HepG2 (cell line): ENCODE data around the gene FAM50A. TPM values are rescaled to one million over a fixed set of nuclear protein-coding genes. Genes with fewer than 3 reads are reported as not detected.

Experiments
- IKZF4 ChIP-seq: sonication (generic); formaldehyde crosslinking; IDR thresholded peaks from 2 replicates; pipeline ENCODE4 v1.5.1; 2020; ENCODE audit warnings: borderline replicate concordance, mild to moderate bottlenecking, low read depth, missing genetic modification reagents; ENCODE audit errors: not compliant biosample characterization
- LCORL ChIP-seq, 2 experiments: fragments of 450-650 bp in 1 of 2; sonication (generic) in 1 of 2; formaldehyde crosslinking in 1 of 2; IDR thresholded peaks; 2 replicates each; pipeline versions ENCODE4 v1.5.0 to v1.6.1; 2017 to 2020; ENCODE audit warnings: antibody characterized with exemption in 1 of 2, missing genetic modification reagents in 1 of 2
- MBNL3 ChIP-seq: fragments of 250-450 bp; sonication (Bioruptor Pico); conservative IDR thresholded peaks from 2 replicates; pipeline ENCODE4 v1.8.0; 2022; ENCODE audit warnings: mild to moderate bottlenecking, inconsistent platforms
- POLR2AphosphoS2 ChIP-seq: IDR thresholded peaks from 2 replicates; pipeline ENCODE4 v1.6.1; 2011; ENCODE audit warnings: low read depth, low read length, improper control_type of control experiment
- PRPF4 ChIP-seq: fragments of 200-400 bp; formaldehyde crosslinking; IDR thresholded peaks from 2 replicates; pipeline ENCODE4 v1.6.1; 2016; ENCODE audit warnings: low read length, low read depth; ENCODE audit not compliant: poor library complexity, severe bottlenecking
- SCMH1 ChIP-seq: sonication (generic); formaldehyde crosslinking; IDR thresholded peaks from 2 replicates; pipeline ENCODE4 v1.9.0; 2021; ENCODE audit warnings: missing genetic modification reagents, mild to moderate bottlenecking, borderline replicate concordance
- SKIL ChIP-seq: sonication (generic); formaldehyde crosslinking; IDR thresholded peaks from 2 replicates; pipeline ENCODE4 v1.8.0; 2022; ENCODE audit warnings: missing genetic modification reagents, mild to moderate bottlenecking, moderate library complexity, borderline replicate concordance
- TBX2 ChIP-seq: sonication (generic); formaldehyde crosslinking; IDR thresholded peaks from 2 replicates; pipeline ENCODE4 v1.5.0; 2020; ENCODE audit warnings: missing genetic modification reagents, mild to moderate bottlenecking, borderline replicate concordance
- YY1 ChIP-seq: IDR thresholded peaks from 2 replicates; pipeline ENCODE4 v1.6.1; 2011; ENCODE audit warnings: low read length, low read depth, moderate library complexity, mild to moderate bottlenecking; ENCODE audit not compliant: insufficient read depth, insufficient replicate concordance
- polyA plus RNA-seq, 8 experiments: library from polyadenylated mRNA; depleted of rRNA in 3 of 8; stranded (reverse) in 7 of 8; unstranded in 1 of 8; fragments of >200 nt; fragmentation: Illumina TruSeq in 4 of 8; extraction: Trizol in 4 of 8; gene quantifications; 2 replicates each; pipeline versions ENCODE4 v1.2.1 to v1.2.3, GENCODE V29; 2011 to 2016; ENCODE audit warnings: low read depth in 4 of 8, missing spikeins in 1 of 8, mixed read lengths in 1 of 8; ENCODE audit not compliant: insufficient read depth in 1 of 8
- total RNA-seq, 5 experiments: library from RNA; depleted of rRNA; stranded (reverse); fragments of >200 nt; fragmentation: Illumina TruSeq; extraction: Trizol; gene quantifications; 2 replicates each; pipeline ENCODE4 v1.2.3, GENCODE V29; 2016; ENCODE audit warnings: low read depth in 1 of 5
- TF ChIP-seq, protein P1 (sequence below): sonication (generic); formaldehyde crosslinking; IDR thresholded peaks from 2 replicates; pipeline ENCODE4 v1.4.0; 2020; ENCODE audit warnings: missing genetic modification reagents
- TF ChIP-seq, protein P2 (sequence below): sonication (generic); formaldehyde crosslinking; conservative IDR thresholded peaks from 2 replicates; pipeline ENCODE4 v1.8.0; 2022; ENCODE audit warnings: mild to moderate bottlenecking, moderate library complexity, missing genetic modification reagents
- TF ChIP-seq, protein P3 (sequence below): IDR thresholded peaks from 2 replicates; pipeline ENCODE4 v1.6.1; 2012; ENCODE audit warnings: low read length, improper control_type of control experiment
- TF ChIP-seq, protein P4 (sequence below): IDR thresholded peaks from 2 replicates; pipeline ENCODE4 v1.6.1; 2016; ENCODE audit warnings: missing genetic modification reagents, missing compliant biosample characterization

FAM50A gene
- total and polyA plus RNA-seq, 2 of the 13 experiments (the other 11 are each of a cell fraction or from before 2014, with no cell fraction given) = 30.7 to 40.7 TPM

GRCh38 chrX:154460326-154460725, 16.4 kb downstream of the FAM50A start (continued):
- TF ChIP-seq, protein P1, sequence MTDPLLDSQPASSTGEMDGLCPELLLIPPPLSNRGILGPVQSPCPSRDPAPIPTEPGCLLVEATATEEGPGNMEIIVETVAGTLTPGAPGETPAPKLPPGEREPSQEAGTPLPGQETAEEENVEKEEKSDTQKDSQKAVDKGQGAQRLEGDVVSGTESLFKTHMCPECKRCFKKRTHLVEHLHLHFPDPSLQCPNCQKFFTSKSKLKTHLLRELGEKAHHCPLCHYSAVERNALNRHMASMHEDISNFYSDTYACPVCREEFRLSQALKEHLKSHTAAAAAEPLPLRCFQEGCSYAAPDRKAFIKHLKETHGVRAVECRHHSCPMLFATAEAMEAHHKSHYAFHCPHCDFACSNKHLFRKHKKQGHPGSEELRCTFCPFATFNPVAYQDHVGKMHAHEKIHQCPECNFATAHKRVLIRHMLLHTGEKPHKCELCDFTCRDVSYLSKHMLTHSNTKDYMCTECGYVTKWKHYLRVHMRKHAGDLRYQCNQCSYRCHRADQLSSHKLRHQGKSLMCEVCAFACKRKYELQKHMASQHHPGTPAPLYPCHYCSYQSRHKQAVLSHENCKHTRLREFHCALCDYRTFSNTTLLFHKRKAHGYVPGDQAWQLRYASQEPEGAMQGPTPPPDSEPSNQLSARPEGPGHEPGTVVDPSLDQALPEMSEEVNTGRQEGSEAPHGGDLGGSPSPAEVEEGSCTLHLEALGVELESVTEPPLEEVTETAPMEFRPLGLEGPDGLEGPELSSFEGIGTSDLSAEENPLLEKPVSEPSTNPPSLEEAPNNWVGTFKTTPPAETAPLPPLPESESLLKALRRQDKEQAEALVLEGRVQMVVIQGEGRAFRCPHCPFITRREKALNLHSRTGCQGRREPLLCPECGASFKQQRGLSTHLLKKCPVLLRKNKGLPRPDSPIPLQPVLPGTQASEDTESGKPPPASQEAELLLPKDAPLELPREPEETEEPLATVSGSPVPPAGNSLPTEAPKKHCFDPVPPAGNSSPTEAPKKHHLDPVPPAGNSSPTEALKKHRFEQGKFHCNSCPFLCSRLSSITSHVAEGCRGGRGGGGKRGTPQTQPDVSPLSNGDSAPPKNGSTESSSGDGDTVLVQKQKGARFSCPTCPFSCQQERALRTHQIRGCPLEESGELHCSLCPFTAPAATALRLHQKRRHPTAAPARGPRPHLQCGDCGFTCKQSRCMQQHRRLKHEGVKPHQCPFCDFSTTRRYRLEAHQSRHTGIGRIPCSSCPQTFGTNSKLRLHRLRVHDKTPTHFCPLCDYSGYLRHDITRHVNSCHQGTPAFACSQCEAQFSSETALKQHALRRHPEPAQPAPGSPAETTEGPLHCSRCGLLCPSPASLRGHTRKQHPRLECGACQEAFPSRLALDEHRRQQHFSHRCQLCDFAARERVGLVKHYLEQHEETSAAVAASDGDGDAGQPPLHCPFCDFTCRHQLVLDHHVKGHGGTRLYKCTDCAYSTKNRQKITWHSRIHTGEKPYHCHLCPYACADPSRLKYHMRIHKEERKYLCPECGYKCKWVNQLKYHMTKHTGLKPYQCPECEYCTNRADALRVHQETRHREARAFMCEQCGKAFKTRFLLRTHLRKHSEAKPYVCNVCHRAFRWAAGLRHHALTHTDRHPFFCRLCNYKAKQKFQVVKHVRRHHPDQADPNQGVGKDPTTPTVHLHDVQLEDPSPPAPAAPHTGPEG (CRISPR knock-in tag) = no peak
- no peak for TF ChIP-seq SCMH1 (CRISPR knock-in tag)
- TF ChIP-seq, protein P2, sequence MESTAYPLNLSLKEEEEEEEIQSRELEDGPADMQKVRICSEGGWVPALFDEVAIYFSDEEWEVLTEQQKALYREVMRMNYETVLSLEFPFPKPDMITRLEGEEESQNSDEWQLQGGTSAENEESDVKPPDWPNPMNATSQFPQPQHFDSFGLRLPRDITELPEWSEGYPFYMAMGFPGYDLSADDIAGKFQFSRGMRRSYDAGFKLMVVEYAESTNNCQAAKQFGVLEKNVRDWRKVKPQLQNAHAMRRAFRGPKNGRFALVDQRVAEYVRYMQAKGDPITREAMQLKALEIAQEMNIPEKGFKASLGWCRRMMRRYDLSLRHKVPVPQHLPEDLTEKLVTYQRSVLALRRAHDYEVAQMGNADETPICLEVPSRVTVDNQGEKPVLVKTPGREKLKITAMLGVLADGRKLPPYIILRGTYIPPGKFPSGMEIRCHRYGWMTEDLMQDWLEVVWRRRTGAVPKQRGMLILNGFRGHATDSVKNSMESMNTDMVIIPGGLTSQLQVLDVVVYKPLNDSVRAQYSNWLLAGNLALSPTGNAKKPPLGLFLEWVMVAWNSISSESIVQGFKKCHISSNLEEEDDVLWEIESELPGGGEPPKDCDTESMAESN (CRISPR knock-in tag) = no peak
- TF ChIP-seq POLR2AphosphoS2 = no peak
- no peak for TF ChIP-seq YY1
- TF ChIP-seq, protein P3, sequence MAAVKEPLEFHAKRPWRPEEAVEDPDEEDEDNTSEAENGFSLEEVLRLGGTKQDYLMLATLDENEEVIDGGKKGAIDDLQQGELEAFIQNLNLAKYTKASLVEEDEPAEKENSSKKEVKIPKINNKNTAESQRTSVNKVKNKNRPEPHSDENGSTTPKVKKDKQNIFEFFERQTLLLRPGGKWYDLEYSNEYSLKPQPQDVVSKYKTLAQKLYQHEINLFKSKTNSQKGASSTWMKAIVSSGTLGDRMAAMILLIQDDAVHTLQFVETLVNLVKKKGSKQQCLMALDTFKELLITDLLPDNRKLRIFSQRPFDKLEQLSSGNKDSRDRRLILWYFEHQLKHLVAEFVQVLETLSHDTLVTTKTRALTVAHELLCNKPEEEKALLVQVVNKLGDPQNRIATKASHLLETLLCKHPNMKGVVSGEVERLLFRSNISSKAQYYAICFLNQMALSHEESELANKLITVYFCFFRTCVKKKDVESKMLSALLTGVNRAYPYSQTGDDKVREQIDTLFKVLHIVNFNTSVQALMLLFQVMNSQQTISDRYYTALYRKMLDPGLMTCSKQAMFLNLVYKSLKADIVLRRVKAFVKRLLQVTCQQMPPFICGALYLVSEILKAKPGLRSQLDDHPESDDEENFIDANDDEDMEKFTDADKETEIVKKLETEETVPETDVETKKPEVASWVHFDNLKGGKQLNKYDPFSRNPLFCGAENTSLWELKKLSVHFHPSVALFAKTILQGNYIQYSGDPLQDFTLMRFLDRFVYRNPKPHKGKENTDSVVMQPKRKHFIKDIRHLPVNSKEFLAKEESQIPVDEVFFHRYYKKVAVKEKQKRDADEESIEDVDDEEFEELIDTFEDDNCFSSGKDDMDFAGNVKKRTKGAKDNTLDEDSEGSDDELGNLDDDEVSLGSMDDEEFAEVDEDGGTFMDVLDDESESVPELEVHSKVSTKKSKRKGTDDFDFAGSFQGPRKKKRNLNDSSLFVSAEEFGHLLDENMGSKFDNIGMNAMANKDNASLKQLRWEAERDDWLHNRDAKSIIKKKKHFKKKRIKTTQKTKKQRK = no peak
- TF ChIP-seq SKIL (CRISPR knock-in tag) = no peak
- TF ChIP-seq, protein P4, sequence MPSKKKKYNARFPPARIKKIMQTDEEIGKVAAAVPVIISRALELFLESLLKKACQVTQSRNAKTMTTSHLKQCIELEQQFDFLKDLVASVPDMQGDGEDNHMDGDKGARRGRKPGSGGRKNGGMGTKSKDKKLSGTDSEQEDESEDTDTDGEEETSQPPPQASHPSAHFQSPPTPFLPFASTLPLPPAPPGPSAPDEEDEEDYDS (CRISPR knock-in tag) = no peak
- no peak for TF ChIP-seq MBNL3
- TF ChIP-seq TBX2 (CRISPR knock-in tag) = no peak
- TF ChIP-seq IKZF4 (CRISPR knock-in tag) = no peak
- no peak for TF ChIP-seq LCORL (IDR thresholded peaks at IDR 0.05)
- no peak for TF ChIP-seq LCORL (CRISPR knock-in tag; IDR thresholded peaks at IDR 0.05)
- TF ChIP-seq PRPF4 = no peak
